GM18868 (cell line): Measurements from ENCODE around the gene HOXD11.

Experiments used
- ATAC-seq: cut with Tn5 transposase; IDR thresholded peaks from one replicate; pipeline ENCODE4 v1.9.1; 2021; ENCODE audit warnings: mild to moderate bottlenecking, moderate library complexity; ENCODE audit not compliant: unreplicated experiment

The HOXD11 gene

GRCh38 chr2:176106581-176107539, at the start of gene HOXD11:
TSS of gene HOXD11 (plus strand) at chr2:176107280. CDS start at chr2:176107356, 76 bp downstream.
- ATAC-seq: no peak

GRCh38 chr2:176063958-176064357, 43.1 kb upstream of the HOXD11 start:
- peak; percentile 65 for ATAC-seq

DNA sequence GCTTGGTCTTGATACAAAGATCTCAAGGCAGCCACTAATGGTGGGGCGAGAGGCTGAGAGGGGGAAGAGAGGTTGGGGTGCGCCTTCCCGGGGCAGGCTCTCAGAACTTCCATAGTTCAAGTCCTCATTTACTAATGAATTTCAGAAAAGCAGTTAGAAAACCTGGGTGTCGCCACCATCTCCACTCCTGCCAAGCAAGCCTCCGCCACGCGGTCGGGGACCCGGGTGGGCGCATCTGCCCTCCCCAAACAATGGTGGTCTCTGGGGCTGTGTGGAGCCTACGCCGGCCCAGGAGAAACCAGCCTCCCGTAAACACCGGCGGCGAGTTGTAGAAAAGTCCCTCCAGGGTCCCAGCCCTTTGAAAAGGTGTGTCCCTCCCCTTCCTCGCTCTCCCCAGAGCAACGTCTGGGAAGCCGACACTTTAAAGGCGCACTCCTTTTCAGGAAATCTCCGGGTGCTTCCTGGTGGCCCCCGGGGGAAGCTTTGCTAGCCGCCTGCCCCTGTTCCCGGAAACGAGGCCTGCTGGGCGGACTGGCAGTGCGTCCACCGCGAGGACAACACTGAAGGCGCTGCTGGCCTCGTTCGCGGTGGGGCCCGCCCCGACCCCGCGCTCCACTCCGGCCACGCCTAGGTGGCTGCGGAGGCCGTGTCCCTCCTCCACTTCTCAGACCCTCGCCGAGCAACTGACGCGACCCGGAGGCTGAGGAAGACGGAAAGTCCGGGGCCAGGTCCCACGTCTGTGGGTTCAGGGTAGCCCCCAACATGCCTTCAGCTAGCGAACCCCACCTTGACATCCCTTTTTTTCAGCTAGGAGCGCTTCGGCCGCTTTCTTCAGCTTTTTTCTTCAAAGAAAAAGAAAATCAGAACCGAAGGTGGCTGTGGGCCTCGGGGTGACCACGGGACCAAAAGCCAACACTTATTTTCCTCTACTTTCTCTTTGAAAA, 40.2 kb upstream of the HOXD11 start:
- no peak for ATAC-seq

DNA sequence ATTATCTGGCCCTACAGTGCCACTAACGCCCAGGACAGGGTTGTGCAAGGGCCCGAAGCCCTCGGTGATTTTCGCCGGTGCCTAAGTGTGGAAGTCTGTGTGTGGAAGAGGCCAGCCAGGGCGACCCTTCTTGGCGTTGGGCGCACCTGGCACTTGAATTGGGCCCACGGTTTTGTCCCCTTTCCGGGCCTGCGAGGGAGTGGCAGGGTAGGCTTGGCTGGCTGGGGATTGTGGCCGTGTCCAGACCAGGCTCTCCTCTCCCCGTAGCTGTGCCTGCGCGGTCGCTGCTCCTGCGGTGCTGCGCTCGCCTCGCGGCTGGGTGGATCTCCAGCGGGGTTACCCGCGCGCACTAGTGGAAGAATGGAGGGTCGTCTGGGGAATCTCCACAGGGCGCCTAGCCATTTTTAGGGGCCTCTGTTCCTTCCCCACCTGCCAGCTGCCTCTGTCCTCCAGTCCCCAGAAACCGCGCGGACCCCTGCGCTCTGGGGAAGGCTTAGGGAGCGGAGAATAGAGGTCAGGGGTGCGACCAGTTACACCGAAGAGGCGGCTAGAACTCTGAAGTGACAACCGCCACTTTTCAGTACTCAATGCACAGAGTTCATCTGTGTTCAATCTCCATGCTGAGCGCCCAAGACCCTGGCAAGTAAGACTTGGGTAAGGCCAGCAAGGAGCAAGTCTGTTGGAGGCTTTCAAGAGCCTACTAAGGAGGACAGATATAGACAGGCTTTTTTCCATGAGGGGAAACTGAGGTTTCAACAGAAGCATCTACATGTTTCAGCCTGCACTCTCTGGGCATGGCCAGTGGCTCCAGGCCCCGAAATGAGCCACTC, 39.3 kb upstream of the HOXD11 start:
- ATAC-seq: no peak

DNA sequence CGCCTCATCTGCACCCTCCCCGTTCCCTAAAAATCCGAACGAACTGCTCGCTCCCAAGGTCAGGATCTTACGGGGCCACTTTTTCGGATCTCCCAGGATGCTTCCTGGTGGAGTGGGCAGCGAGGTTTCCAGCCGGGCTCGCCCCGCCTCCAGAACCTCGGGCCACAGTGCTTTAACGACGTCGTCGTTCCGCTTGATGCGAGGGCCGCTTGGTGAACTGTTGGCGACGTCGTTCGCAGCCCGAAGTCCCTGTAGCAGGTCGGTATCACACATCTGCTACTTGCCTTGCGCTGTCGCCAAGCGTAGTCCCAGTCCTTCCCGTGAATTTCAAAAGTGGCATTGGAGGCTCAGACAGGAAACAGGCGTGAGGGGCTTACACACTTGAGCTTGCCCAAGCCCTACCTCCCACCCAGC, 38.7 kb upstream of the HOXD11 start:
- no peak for ATAC-seq

DNA sequence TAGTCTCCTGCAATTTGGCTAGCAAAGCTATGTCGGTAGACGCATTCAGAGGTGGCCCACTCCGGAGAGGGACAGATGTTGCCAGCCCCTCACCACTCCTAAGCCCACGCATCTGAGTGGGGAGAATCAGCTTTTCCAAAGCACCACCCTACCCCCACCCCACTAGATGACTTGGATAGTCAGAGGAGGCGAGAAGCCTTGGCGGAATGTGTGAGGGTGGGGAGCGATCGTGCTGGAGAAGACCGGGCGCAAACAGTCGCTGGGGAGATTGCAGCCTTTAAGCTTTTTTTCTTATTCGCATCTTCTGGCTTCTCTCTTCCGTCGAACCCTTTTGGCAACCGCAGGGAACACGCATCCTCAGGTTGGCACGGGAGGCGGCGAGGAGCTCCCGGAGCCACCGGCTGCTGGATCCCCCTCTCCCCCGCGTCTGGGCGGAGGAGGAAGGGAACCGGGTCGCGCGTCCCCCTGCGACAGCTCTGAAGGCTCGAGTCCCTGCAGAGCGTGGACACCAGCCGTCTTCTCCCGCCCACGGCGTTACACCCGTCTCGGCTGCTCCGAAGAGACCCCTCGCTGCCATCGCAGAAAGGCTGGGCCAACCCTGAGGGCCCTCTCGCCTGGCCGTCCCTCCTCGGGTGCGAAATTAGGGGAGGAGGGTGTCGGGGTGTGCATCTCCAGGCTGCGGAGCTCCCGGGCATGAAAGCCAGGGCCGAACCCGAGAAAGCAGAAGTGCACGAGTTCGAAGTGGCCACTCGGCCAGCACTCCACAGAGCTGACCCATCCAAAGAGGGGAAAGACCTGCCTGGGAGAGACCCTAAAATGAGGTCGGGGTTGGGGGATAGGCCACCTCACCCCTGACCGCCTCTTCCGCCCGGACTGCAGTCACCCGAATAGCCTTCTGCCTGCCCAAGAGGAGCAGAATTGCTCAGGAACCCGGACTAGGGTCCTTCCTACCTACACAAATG, 35.5 kb upstream of the HOXD11 start:
- no peak for ATAC-seq

GRCh38 chr2:176072292-176072669, 34.8 kb upstream of the HOXD11 start:
- no peak for ATAC-seq

GRCh38 chr2:176072951-176073904, 33.9 kb upstream of the HOXD11 start:
- ATAC-seq: no peak

DNA sequence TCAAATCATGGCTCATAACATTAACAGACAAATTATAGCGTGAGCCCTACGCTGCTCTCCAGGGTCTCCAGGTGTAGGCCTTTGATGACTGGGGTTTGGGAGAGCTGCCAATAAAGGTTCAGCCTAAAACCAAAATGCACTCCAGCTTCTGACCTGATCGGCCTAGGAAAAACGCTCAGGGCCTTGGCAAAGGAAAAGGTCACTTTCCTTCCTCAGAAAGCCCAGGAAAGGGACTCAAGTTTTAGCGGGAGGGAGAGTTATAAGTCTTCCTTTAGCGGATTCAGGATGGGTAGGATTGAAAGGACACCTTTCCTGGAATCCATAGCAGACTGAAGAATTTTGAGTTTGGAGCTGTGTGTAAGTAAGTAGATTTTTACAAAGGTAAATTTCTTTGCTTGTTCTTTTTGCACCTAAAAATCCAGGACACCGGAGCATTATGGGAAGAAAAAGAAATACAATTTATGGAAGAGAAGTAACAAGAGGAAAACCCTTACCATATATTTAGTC, 32.1 kb upstream of the HOXD11 start:
- no peak for ATAC-seq

DNA sequence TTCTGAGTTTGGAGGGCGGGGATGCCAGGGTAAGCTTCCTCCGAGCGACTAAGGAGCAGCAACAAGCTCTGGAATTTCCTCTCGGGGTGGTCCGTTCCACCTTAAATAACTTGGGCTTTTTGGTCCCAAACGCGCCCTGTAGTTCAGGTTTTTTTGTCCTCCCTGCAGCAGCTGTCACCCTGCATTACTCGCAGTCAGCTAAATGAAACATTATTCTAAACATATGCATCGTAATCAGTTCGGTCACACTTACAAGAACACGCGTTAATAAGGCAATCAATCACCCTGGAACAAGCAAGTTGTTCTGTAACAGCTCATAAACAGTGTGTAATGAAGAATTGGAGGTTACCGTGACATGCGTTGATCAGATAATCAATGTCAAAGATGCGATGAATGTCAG, 31.6 kb upstream of the HOXD11 start:
- ATAC-seq: no peak

DNA sequence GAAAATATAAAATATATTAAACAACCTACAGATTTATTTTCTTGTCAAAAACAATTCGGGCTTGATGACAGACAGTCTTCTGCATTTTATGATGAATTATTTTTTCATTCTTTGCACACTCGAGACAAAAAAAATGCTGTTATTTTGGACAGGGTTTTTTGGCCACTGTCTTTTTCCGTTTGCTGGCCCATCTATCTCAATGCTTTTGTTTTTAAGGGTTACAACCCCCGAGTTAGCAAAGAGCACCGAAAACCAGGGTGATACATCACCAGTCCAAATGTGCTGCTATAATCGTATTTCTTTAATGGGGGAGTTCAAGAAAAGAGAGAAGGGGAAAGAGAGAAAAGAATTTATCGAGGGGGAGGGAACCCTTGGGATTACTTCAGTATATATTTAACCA, 31.0 kb upstream of the HOXD11 start:
- no peak for ATAC-seq

DNA sequence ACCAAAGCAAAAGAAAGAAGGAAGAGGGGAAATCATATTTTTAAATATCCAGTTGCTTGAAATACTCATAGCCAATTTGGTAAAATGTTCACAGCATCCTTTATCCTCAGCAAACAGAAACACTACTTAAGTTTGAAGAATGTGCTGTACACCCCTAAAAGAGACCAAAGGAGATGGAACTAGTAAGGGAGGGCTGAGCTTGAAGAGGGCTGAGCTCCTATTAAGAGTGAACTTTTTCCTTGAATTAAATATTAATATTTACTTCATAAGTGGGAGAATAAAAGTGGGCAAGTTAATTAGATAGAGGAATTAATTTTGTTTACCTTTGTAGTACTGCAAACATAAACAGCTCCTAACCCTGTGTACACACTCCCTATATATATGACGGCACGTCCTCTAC, 30.3 kb upstream of the HOXD11 start:
- no peak for ATAC-seq

DNA sequence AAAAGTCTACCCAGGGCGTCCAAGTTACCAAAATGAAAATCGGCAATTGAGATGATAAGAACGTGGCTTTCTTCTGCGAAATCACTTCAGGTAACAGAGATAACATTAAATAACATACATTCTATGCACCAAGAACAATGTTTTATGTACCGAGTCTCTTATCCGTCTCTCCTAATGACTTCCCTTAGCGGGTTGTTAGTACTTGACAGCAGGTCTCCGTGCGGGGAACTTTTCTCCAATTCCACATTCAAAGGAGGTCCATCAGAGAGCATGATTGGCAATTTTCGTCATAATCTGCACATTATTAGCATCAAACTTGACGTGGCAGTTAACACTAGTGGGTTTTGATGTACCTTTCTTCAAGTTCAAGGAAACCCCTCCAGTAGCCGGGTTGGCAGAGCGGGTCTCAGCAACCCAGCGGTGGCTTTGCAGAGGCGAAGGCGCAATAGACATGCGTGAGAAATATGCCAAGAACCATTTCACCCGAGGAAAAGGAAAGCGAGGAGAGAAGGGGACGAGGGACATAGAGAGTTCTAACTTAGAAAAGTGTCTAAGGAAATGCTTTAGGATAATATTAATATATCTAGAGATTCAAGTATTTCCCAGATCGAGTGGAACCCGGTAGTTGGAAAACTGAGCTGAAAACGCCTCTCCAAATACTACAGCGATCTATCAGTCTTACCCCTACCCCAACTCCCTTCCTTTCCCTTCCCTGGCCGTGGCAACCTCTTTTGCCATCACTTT, 28.4 kb upstream of the HOXD11 start:
- no peak for ATAC-seq

DNA sequence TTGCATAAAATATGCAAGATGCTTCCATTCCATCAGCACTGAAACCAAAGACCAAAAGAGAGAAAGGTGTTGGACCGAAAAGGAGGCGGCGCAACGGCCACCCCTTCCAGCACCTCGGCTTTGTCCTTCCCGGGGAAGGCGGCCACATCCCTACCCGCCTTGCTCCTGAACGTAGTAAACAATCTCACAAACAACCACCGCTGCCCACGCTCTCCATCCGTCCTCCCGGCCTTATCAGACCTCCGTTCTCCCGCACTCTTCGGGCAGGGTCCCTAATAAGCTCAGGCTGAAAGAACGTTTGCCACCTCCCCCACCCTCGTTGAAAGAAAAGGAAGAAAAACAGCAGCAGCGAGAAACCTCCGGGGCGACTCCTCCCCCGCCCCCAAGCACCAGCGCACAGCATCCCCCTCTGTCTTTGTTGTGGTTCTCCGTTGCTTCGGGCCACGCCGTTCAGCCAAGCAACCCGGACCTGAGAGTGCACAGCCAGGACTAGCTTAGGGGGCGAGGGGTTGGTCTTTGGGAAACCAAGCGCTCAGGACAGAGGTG, 27.7 kb upstream of the HOXD11 start:
- ATAC-seq: no peak

- ATAC-seq: no peak
Measured at GRCh38 chr2:176079831-176080539, 27.1 kb upstream of the HOXD11 start.

- no peak for ATAC-seq
Measured at GRCh38 chr2:176080540-176081375, 26.3 kb upstream of the HOXD11 start.
